GM12878 (cell line): ENCODE data around the gene PANX2. TPM values are rescaled to one million over a fixed set of nuclear protein-coding genes. Genes with fewer than 3 reads are reported as not detected.

Experiments used
- CEBPB ChIP-seq, 2 experiments: fragments of 150-350 bp in 1 of 2; IDR thresholded peaks; 2 replicates each; pipeline ENCODE4 v1.6.1; 2012 to 2014; ENCODE audit warnings: low read depth in 2 of 2, low read length in 2 of 2, borderline replicate concordance in 1 of 2, inconsistent platforms in 1 of 2
- CTCF ChIP-seq, 3 experiments: IDR thresholded peaks in 2 of 3; conservative IDR thresholded peaks in 1 of 3; 2 replicates each; pipeline ENCODE4 v1.5.1; 2011; ENCODE audit warnings: low read depth in 3 of 3, low read length in 3 of 3, mild to moderate bottlenecking in 3 of 3, control low read depth in 2 of 3, moderate library complexity in 2 of 3, inconsistent platforms in 1 of 3, mixed read lengths in 1 of 3; ENCODE audit not compliant: control insufficient read depth in 2 of 3, insufficient read depth in 1 of 3; ENCODE audit errors: extremely low read depth in 1 of 3
- ETV6 ChIP-seq, 2 experiments: fragments of 450-650 bp in 1 of 2; IDR thresholded peaks in 1 of 2; conservative IDR thresholded peaks in 1 of 2; 2 replicates each; pipeline ENCODE4 v1.6.1; 2014; ENCODE audit warnings: antibody characterized with exemption in 1 of 2, borderline replicate concordance in 1 of 2, low read depth in 1 of 2, mild to moderate bottlenecking in 1 of 2, moderate library complexity in 1 of 2
- RAD21 ChIP-seq: IDR thresholded peaks from 2 replicates; pipeline ENCODE4 v1.6.1; 2011; ENCODE audit warnings: mild to moderate bottlenecking, low read depth, low read length, moderate library complexity; ENCODE audit not compliant: insufficient read depth
- ZBTB4 ChIP-seq: fragments of 450-650 bp; formaldehyde crosslinking; IDR thresholded peaks from 2 replicates; pipeline ENCODE4 v1.4.0; 2022; ENCODE audit warnings: mild to moderate bottlenecking, moderate library complexity
- polyA plus RNA-seq, 11 experiments: library from polyadenylated mRNA; depleted of rRNA in 4 of 11; unstranded in 6 of 11; stranded (reverse) in 5 of 11; fragments of >200 nt; fragmentation: Nextera tagmentation in 4 of 11; fragmentation: Illumina TruSeq in 1 of 11; extraction: Ambion mirVana in 4 of 11; extraction: Trizol in 1 of 11; gene quantifications; 1 replicate in 1 of 11; 2 replicates in 10 of 11; pipeline versions ENCODE4 v1.2.1 to v1.2.3, GENCODE V29; 2011 to 2016; ENCODE audit warnings: inconsistent platforms in 2 of 11, missing spikeins in 2 of 11, low read depth in 1 of 11
- total RNA-seq, 4 experiments: library from RNA; depleted of rRNA in 3 of 4; stranded (reverse); fragments of >200 nt in 3 of 4; fragmentation: Illumina TruSeq in 1 of 4; extraction: Trizol in 1 of 4; gene quantifications; 2 replicates each; pipeline versions ENCODE4 v1.2.1 to v1.2.3, GENCODE V29; 2013 to 2021

The PANX2 gene
- total and polyA plus RNA-seq, 10 of the 15 experiments (the other 5 are each of a cell fraction or from before 2014, with no cell fraction given) = 0.04 to 0.44 (median 0.17) TPM; not detected in 5

- TF ChIP-seq RAD21 (no peak), CTCF (IDR thresholded peaks at IDR 0.05 in 2 of 3, conservative IDR thresholded peaks at IDR 0.05 in 1 of 3; ENCODE audit: control insufficient read depth in 2 of 3, extremely low read depth in 1 of 3, insufficient read depth in 1 of 3, low read depth in 3 of 3, low read length in 3 of 3) (no peak), CEBPB (IDR thresholded peaks at IDR 0.05; ENCODE audit: borderline replicate concordance in 1 of 2, low read depth in 2 of 2, low read length in 2 of 2) (no peak), ZBTB4 (CRISPR knock-in tag) (no peak), ETV6 (conservative IDR thresholded peaks at IDR 0.05 in 1 of 2, IDR thresholded peaks at IDR 0.05 in 1 of 2; ENCODE audit: borderline replicate concordance in 1 of 2, low read depth in 1 of 2) (no peak)
Observed at GRCh38 chr22:50227579-50228215, 57.2 kb downstream of the PANX2 start (continued).
